IPS-18c (cell line): ENCODE data around the gene OLFML1.

Source experiments
- H3K4me3 ChIP-seq: 2 replicates; pipeline ENCODE4 v1.7.0; 2013; ENCODE audit warnings: low read depth, mild to moderate bottlenecking, low read length, moderate library complexity; ENCODE audit not compliant: insufficient read depth
- H3K9me3 ChIP-seq: one replicate; pipeline ENCODE4 v1.6.1; 2013; ENCODE audit warnings: mild to moderate bottlenecking, low read length, moderate library complexity; ENCODE audit not compliant: control insufficient read depth, insufficient read depth

Gene OLFML1

GRCh38 chr11:7462706-7463105 is 22.6 kb upstream of the OLFML1 start:
- no peaks in the 10 kb centered on the region for H3K9me3 ChIP-seq
- no peak overlapping the region for H3K4me3 ChIP-seq

- no peak overlapping the region for H3K4me3 ChIP-seq
- no peaks in the 10 kb centered on the region for H3K9me3 ChIP-seq
These were observed 17.7 kb upstream of the OLFML1 start for GRCh38 chr11:7467652-7468051.

GRCh38 chr11:7469351-7469865 is 15.9 kb upstream of the OLFML1 start:
- no peaks in the 10 kb centered on the region for H3K9me3 ChIP-seq
- no peak overlapping the region for H3K4me3 ChIP-seq

- Histone ChIP-seq H3K9me3 (no peaks in the 10 kb centered on the region), H3K4me3 (no peak overlapping the region)
These were observed 14.2 kb upstream of the OLFML1 start for GRCh38 chr11:7471071-7471470.

GRCh38 chr11:7473717-7474116 is 11.6 kb upstream of the OLFML1 start:
- Histone ChIP-seq H3K9me3 (no peaks in the 10 kb centered on the region), H3K4me3 (no peak overlapping the region)

- no peak overlapping the region for H3K4me3 ChIP-seq
- H3K9me3 ChIP-seq = no peaks in the 10 kb centered on the region
These were observed 5.2 kb upstream of the OLFML1 start for GRCh38 chr11:7480113-7480512.

GRCh38 chr11:7484131-7484530 is 1.2 kb upstream of the OLFML1 start:
- no peak overlapping the region for H3K4me3 ChIP-seq

GRCh38 chr11:7484645-7485044 is 661 bp upstream of the OLFML1 start:
- no peaks in the 10 kb centered on the region for H3K9me3 ChIP-seq
- no peak overlapping the region for H3K4me3 ChIP-seq

More at GRCh38 chr11:7484131-7484530, 1.2 kb upstream of the OLFML1 start:
- H3K9me3 ChIP-seq = no peaks in the 10 kb centered on the region

- H3K4me3 ChIP-seq = no peak overlapping the region
- H3K9me3 ChIP-seq = no peaks in the 10 kb centered on the region
These were observed 933 bp downstream of the OLFML1 start for GRCh38 chr11:7486098-7486780.

- no peaks in the 10 kb centered on the region for H3K9me3 ChIP-seq
These were observed 1.5 kb downstream of the OLFML1 start for GRCh38 chr11:7486781-7487140.

GRCh38 chr11:7487360-7487759 is 2.1 kb downstream of the OLFML1 start:
- no peaks in the 10 kb centered on the region for H3K9me3 ChIP-seq
- H3K4me3 ChIP-seq = no peak overlapping the region

More at GRCh38 chr11:7486781-7487140, 1.5 kb downstream of the OLFML1 start:
- no peak overlapping the region for H3K4me3 ChIP-seq

GRCh38 chr11:7488681-7489080 is 3.4 kb downstream of the OLFML1 start:
- Histone ChIP-seq H3K9me3 (no peaks in the 10 kb centered on the region), H3K4me3 (no peak overlapping the region)

- no peak overlapping the region for H3K4me3 ChIP-seq
- no peaks in the 10 kb centered on the region for H3K9me3 ChIP-seq
These were observed 4.1 kb downstream of the OLFML1 start for GRCh38 chr11:7489376-7489775.

GRCh38 chr11:7490054-7490453 is 4.7 kb downstream of the OLFML1 start:
- H3K4me3 ChIP-seq = no peak overlapping the region

GRCh38 chr11:7490535-7490934 is 5.2 kb downstream of the OLFML1 start:
- H3K9me3 ChIP-seq = no peaks in the 10 kb centered on the region
- H3K4me3 ChIP-seq = no peak overlapping the region

More at GRCh38 chr11:7490054-7490453, 4.7 kb downstream of the OLFML1 start:
- H3K9me3 ChIP-seq = no peaks in the 10 kb centered on the region

GRCh38 chr11:7492253-7492652 is 6.9 kb downstream of the OLFML1 start:
- no peaks in the 10 kb centered on the region for H3K9me3 ChIP-seq
- no peak overlapping the region for H3K4me3 ChIP-seq

GRCh38 chr11:7493670-7494069 is 8.4 kb downstream of the OLFML1 start:
- Histone ChIP-seq H3K4me3 (no peak overlapping the region), H3K9me3 (no peaks in the 10 kb centered on the region)

- no peaks in the 10 kb centered on the region for H3K9me3 ChIP-seq
- no peak overlapping the region for H3K4me3 ChIP-seq
These were observed 8.9 kb downstream of the OLFML1 start for GRCh38 chr11:7494086-7494745.
